Measurements from ENCODE around the gene GLRX5. TPM values are rescaled to one million over a fixed set of nuclear protein-coding genes. Genes with fewer than 3 reads are reported as not detected.

Gene GLRX5
- total RNA-seq, 3 donors from 2014 or later: 43.9 to 45.8 (median 45.4) TPM

DNA sequence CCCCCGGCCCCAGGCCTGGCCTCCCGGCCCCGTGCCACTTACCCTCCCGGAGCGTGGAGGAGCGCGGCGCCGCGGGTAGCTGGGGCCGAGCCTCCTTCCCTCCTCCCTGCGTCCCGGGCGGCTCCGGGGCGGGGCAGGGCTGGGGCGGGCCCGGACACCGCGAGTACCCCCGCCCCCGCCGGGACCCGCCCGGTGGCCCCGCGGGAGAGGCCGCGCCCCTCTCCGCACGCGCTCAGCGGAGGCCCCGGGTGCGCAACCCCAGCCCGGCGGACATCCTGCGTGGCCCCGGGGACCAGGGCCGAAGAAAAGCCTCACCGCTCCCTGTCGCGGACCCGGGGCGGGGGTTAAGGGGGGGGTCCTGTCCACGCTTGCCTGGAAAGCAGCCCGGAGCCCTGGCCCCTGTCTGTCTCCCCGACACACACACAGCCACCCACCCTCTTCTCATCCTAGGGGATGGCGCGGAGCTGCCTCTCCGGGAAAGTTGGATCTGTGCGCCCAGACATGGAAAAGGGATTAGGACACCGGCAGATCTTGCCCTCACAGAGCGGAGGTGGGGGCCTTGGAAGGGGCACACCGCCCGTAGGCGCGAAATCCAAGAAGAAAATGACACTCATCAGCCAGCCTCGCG, 18.2 kb upstream of the GLRX5 start, which contains the start of gene SYNE3:
SYNE3 (minus strand) TSS at position 97 of the 628 bp plus-strand sequence. CDS start 40,829 bp downstream, outside the sequence.
- Histone ChIP-seq H3K4me1 (ENCODE audit: low read depth) (peaks cover 34% of the 10 kb centered on the region), H3K36me3 (ENCODE audit: low read depth) (no peaks in the 10 kb centered on the region), H3K9me3 (no peaks in the 10 kb centered on the region), H3K4me3 (peak within 1 kb of the TSS; percentile 50)
- TF ChIP-seq, protein P1, sequence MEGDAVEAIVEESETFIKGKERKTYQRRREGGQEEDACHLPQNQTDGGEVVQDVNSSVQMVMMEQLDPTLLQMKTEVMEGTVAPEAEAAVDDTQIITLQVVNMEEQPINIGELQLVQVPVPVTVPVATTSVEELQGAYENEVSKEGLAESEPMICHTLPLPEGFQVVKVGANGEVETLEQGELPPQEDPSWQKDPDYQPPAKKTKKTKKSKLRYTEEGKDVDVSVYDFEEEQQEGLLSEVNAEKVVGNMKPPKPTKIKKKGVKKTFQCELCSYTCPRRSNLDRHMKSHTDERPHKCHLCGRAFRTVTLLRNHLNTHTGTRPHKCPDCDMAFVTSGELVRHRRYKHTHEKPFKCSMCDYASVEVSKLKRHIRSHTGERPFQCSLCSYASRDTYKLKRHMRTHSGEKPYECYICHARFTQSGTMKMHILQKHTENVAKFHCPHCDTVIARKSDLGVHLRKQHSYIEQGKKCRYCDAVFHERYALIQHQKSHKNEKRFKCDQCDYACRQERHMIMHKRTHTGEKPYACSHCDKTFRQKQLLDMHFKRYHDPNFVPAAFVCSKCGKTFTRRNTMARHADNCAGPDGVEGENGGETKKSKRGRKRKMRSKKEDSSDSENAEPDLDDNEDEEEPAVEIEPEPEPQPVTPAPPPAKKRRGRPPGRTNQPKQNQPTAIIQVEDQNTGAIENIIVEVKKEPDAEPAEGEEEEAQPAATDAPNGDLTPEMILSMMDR (IDR thresholded peaks at IDR 0.05): no peak
- DNase-seq (peak; percentile 71 to 84 (median 81)), ATAC-seq (peak; percentile 83)
- intact Hi-C loops (cut with DNase I, micrococcal nuclease): no loop called here

DNA sequence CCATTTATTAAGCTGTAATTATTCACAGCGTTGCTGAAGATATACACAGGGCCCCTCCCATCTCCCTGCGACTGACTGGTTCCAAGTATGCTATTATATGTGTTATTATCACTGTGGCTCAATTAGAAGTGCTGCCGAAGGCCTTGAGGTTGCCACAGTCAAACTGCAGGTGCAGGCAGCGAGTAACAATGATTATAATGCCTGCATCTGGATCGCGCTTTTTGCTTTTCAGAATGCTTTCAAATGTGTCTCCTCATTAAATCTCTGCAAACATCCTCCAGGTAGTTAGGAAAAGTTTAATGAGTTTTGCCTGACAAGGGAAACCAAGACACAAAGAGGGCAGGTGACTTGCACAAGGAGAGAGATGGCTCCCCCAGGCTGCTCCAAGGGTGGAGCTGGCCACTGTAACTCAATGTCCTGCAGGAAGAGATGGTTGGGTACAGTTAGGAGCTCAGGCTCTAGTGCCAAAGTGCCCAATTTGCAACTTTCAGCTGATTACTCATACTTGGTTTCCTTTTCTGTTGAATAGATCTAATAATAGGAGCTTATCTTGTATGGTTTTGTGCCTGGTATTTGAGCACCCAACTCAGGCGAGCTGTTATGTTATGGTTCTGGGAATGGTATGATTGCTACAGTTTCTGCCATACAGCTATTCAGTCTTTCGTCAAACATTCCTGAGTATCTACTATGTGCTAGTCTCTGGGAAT, 16.7 kb upstream of the GLRX5 start:
- ATAC-seq (no peak), DNase-seq (peak in 1 of 3 donors; percentile 27)
- intact Hi-C loops (cut with DNase I, micrococcal nuclease): no loop called here
- TF ChIP-seq, protein P1 (IDR thresholded peaks at IDR 0.05): no peak
- Histone ChIP-seq H3K36me3 (ENCODE audit: low read depth) (no peaks in the 10 kb centered on the region), H3K9me3 (no peaks in the 10 kb centered on the region), H3K4me3 (no peak overlapping the region), H3K4me1 (ENCODE audit: low read depth) (peaks cover 39% of the 10 kb centered on the region)

DNA sequence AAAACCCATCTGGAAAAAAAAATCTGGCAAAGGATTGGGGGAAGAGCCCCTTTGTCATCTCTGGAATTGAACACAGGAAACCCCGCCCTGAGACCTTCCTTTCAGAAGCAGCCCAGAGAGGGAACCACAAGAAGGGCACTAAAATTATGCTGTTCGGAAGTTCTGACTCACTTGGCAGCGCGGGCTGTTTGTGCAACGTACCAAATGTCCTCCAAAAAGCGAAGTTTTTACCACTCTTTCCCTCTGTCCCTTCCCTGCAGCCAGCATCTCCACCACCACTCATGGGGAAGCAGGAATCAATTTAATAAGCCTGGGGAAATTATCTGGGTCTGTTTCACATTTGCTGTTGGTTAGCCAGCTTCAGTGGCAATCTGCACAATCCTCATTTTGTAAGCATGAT, 15.2 kb upstream of the GLRX5 start:
- ATAC-seq (peak; percentile 5), DNase-seq (peak in 2 of 3 donors; percentile 63 to 73)
- intact Hi-C loops (cut with DNase I, micrococcal nuclease): no loop called here
- TF ChIP-seq, protein P1 (IDR thresholded peaks at IDR 0.05): no peak
- H3K4me1 ChIP-seq (ENCODE audit: low read depth): peaks cover 52% of the 10 kb centered on the region
- no peaks in the 10 kb centered on the region for H3K9me3 ChIP-seq
- no peak overlapping the region for H3K4me3 ChIP-seq
- H3K36me3 ChIP-seq (ENCODE audit: low read depth): no peaks in the 10 kb centered on the region

DNA sequence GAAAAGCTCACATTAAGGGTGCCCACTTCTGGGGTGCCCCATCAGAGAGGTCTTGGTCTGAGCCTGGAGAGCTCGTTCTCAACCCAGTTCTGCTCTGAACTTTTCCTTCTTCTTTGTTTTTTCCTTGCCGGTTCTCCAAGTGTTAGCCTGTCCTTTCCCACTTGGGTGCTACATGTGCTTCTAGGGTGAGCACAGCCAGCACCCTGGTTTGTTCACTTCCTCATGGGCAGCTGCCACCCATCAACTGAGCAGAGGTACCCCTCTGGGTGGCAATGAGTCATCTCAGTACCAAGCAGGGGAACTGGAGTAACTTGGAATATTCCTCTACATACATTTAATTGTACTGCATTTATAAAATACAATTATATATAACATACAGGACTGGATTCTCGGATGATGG, 14.5 kb upstream of the GLRX5 start:
- Histone ChIP-seq H3K9me3 (no peaks in the 10 kb centered on the region), H3K4me1 (ENCODE audit: low read depth) (peaks cover 51% of the 10 kb centered on the region), H3K36me3 (ENCODE audit: low read depth) (no peaks in the 10 kb centered on the region), H3K4me3 (no peak overlapping the region)
- DNase-seq: peak in 1 of 3 donors; percentile 11
- ATAC-seq: no peak
- intact Hi-C loops (cut with DNase I, micrococcal nuclease): no loop called here
- TF ChIP-seq, protein P1 (IDR thresholded peaks at IDR 0.05): no peak

DNA sequence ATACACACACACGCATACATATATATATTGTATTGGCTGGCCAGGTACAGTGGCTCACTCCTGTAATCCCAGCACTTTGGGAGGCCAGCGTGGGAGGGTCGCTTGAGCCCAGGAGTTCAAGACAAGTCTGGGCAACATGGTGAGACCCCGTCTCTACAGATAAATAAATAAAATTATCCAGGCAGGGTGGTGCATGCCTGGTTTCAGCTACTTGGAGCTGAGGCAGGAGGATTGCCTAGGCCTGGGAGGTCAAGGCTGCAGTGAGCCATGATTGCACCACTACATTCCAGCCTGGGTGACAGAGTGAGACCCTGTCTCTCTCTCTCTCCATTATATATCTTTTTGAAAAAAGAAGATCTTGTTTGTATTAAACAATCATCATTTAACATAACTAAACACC, 13.8 kb upstream of the GLRX5 start:
- DNase-seq (no peak), ATAC-seq (no peak)
- intact Hi-C loops (cut with DNase I, micrococcal nuclease): no loop called here
- Histone ChIP-seq H3K4me3 (no peak overlapping the region), H3K9me3 (no peaks in the 10 kb centered on the region), H3K4me1 (ENCODE audit: low read depth) (peaks cover 46% of the 10 kb centered on the region), H3K36me3 (ENCODE audit: low read depth) (no peaks in the 10 kb centered on the region)
- TF ChIP-seq, protein P1 (IDR thresholded peaks at IDR 0.05): no peak
